ENCODE results near the gene CDC42BPA. TPM values are rescaled to one million over a fixed set of nuclear protein-coding genes. Genes with fewer than 3 reads are reported as not detected.

CDC42BPA gene
- total and polyA plus RNA-seq, 9 of the 15 experiments (the other 6 are each of a cell fraction or from before 2014, with no cell fraction given), result 8.0 to 77.5 (median 52.1) TPM

GRCh38 chr1:227062306-227062705 is 256.0 kb downstream of the CDC42BPA start:
- Histone ChIP-seq H3K4me2 (ENCODE audit: insufficient read depth, low read length) (no peak overlapping the region), H4K20me1 (replicated peaks; ENCODE audit: control insufficient read depth, insufficient read depth, low read length) (no peaks in the 10 kb centered on the region), H2AFZ (ENCODE audit: low read depth, low read length) (no peak overlapping the region), H3K79me2 (ENCODE audit: control insufficient read depth, insufficient read depth, low read length) (no peaks in the 10 kb centered on the region), H3K27ac (ENCODE audit: extremely low read depth, low read depth, low read length) (no peak overlapping the region), H3K27me3 (ENCODE audit: control insufficient read depth in 2 of 2, insufficient read depth in 2 of 2, low read length in 2 of 2) (no peaks in the 10 kb centered on the region), H3K4me1 (replicated peaks in 1 of 2; ENCODE audit: control insufficient read depth in 2 of 2, insufficient read depth in 2 of 2, low read length in 2 of 2) (no peaks in the 10 kb centered on the region), H3K9me1 (ENCODE audit: control insufficient read depth, insufficient read depth, low read length) (no peaks in the 10 kb centered on the region), H3K9ac (ENCODE audit: insufficient read depth in 1 of 2, low read depth in 2 of 2, low read length in 2 of 2) (no peak overlapping the region), H3K9me3 (replicated peaks; ENCODE audit: control insufficient read depth, insufficient read depth, low read depth, low read length) (no peaks in the 10 kb centered on the region), H3K4me3 (no peak overlapping the region), H3K36me3 (ENCODE audit: control insufficient read depth, insufficient read depth, low read length) (peaks cover 34% of the 10 kb centered on the region; the same call in 2 of the 3 replicates)
- ATAC-seq (no peak), FAIRE-seq (no peak), DNase-seq (ENCODE audit: extremely low read depth in 1 of 4, low spot score in 3 of 4) (no peak)
- POLR2A ChIA-PET, result no interaction called here
- 95% methylated on average over 2 of the region's 2 CpGs for WGBS (ENCODE audit: insufficient coverage, low coverage, missing lambda C conversion rate)
- in situ Hi-C loops (cut with MboI), result no loop called here
- CTCF ChIA-PET (ENCODE audit: low intra/inter-chr PET ratio), result no interaction called here
- BruUV-seq (replicated peaks), result no TSS peak
- intact Hi-C loops (cut with micrococcal nuclease), result no loop called here
- no peak for TF ChIP-seq CHCHD3 (CRISPR knock-in tag; IDR thresholded peaks at IDR 0.05)
- TF ChIP-seq ZFP36 (IDR thresholded peaks at IDR 0.05; ENCODE audit: low read depth, low read length, partially characterized antibody), result no peak
- TF ChIP-seq POU5F1 (IDR thresholded peaks at IDR 0.05; ENCODE audit: borderline replicate concordance, low read depth, low read length, partially characterized antibody), result no peak
- no peak for TF ChIP-seq TSC22D4 (tag; IDR thresholded peaks at IDR 0.05)
- no peak for TF ChIP-seq ZBTB7A (IDR thresholded peaks at IDR 0.05; ENCODE audit: borderline replicate concordance, control insufficient read depth, low read depth, low read length)
- TF ChIP-seq KDM2B (CRISPR knock-in tag; IDR thresholded peaks at IDR 0.05), result no peak
- no peak for TF ChIP-seq DIDO1 (tag; IDR thresholded peaks at IDR 0.05; ENCODE audit: low read depth)
- no peak for TF ChIP-seq FOXJ3 (CRISPR knock-in tag; IDR thresholded peaks at IDR 0.05)
- no peak for TF ChIP-seq ZNF217 (CRISPR knock-in tag; IDR thresholded peaks at IDR 0.05)
- TF ChIP-seq GTF2B (IDR thresholded peaks at IDR 0.05; ENCODE audit: extremely low read depth, insufficient read length), result no peak
- TF ChIP-seq, protein P1, sequence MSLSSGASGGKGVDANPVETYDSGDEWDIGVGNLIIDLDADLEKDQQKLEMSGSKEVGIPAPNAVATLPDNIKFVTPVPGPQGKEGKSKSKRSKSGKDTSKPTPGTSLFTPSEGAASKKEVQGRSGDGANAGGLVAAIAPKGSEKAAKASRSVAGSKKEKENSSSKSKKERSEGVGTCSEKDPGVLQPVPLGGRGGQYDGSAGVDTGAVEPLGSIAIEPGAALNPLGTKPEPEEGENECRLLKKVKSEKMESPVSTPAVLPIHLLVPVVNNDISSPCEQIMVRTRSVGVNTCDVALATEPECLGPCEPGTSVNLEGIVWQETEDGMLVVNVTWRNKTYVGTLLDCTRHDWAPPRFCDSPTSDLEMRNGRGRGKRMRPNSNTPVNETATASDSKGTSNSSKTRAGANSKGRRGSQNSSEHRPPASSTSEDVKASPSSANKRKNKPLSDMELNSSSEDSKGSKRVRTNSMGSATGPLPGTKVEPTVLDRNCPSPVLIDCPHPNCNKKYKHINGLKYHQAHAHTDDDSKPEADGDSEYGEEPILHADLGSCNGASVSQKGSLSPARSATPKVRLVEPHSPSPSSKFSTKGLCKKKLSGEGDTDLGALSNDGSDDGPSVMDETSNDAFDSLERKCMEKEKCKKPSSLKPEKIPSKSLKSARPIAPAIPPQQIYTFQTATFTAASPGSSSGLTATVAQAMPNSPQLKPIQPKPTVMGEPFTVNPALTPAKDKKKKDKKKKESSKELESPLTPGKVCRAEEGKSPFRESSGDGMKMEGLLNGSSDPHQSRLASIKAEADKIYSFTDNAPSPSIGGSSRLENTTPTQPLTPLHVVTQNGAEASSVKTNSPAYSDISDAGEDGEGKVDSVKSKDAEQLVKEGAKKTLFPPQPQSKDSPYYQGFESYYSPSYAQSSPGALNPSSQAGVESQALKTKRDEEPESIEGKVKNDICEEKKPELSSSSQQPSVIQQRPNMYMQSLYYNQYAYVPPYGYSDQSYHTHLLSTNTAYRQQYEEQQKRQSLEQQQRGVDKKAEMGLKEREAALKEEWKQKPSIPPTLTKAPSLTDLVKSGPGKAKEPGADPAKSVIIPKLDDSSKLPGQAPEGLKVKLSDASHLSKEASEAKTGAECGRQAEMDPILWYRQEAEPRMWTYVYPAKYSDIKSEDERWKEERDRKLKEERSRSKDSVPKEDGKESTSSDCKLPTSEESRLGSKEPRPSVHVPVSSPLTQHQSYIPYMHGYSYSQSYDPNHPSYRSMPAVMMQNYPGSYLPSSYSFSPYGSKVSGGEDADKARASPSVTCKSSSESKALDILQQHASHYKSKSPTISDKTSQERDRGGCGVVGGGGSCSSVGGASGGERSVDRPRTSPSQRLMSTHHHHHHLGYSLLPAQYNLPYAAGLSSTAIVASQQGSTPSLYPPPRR (CRISPR knock-in tag; IDR thresholded peaks at IDR 0.05; ENCODE audit: borderline replicate concordance), result no peak
- no peak for TF ChIP-seq SNAPC5 (CRISPR knock-in tag; IDR thresholded peaks at IDR 0.05)
- no peak for TF ChIP-seq YY1 (IDR thresholded peaks at IDR 0.05; ENCODE audit: borderline replicate concordance in 1 of 3, control insufficient read depth in 1 of 3, extremely low read depth in 1 of 3, insufficient read depth in 3 of 3, insufficient read length in 1 of 3, insufficient replicate concordance in 2 of 3, low read depth in 1 of 3, low read length in 2 of 3)
- no peak for TF ChIP-seq RUNX1 (IDR thresholded peaks at IDR 0.05; ENCODE audit: low read depth)
